ENCODE measurements around the gene SCMH1. TPM values are rescaled to one million over a fixed set of nuclear protein-coding genes. Genes with fewer than 3 reads are reported as not detected.

The SCMH1 gene
- total RNA-seq, 1 experiment from 2014 or later, result 16.5 TPM

DNA sequence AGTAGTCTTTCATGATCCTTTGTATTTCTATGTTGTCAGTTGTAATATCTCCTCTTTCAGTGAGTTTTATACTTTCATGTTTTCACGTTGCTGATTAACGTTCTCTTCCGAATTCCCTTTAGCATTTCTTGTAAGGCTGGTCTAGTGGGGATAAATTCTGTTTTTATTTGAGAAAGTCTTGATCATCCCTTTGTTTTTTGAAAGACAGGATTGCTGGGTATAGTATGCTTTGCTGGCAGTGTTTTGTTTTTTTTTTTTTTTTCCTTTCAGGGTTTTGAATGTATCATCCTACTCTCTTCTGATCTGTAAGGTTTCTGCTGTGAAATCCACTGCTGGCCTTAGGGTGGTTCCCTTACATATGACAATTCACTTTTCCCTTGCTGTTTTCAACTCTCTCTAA, 74.4 kb downstream of the SCMH1 start:
- no peaks in the 10 kb centered on the region for H3K4me1 ChIP-seq (ENCODE audit: insufficient read depth, low read length)
- no peaks in the 10 kb centered on the region for H3K4me1 Mint-ChIP-seq

More for the DNA sequence above, 74.4 kb downstream of the SCMH1 start:
- no peak overlapping the region for H3K4me3 Mint-ChIP-seq
- no peak overlapping the region for H2BK5ac ChIP-seq (ENCODE audit: insufficient read length, low read length)
- H3K9ac ChIP-seq (ENCODE audit: extremely low read depth, insufficient read length, low read length), result no peak overlapping the region
- H4K5ac ChIP-seq (ENCODE audit: insufficient read length, low read depth, low read length), result no peak overlapping the region
- no peak overlapping the region for H3K4ac ChIP-seq (ENCODE audit: low read depth, low read length)
- H2BK15ac ChIP-seq (ENCODE audit: low read depth, low read length), result no peak overlapping the region
- H3K27ac Mint-ChIP-seq, result no peak overlapping the region
- no peak for DNase-seq
- H2BK120ac ChIP-seq (ENCODE audit: low read depth, low read length, poor library complexity, severe bottlenecking), result no peak overlapping the region
- H3K56ac ChIP-seq (ENCODE audit: insufficient read length, low read depth, low read length), result no peak overlapping the region
- H3K14ac ChIP-seq (ENCODE audit: insufficient read depth, low read length), result no peak overlapping the region
- no peaks in the 10 kb centered on the region for H3K79me1 ChIP-seq (ENCODE audit: insufficient read depth, low read depth, low read length, poor library complexity, severe bottlenecking)
- H3K27ac ChIP-seq (ENCODE audit: insufficient read length, low read depth, low read length), result no peak overlapping the region
- no peak overlapping the region for H3K4me2 ChIP-seq (ENCODE audit: insufficient read depth, insufficient read length, low read length)
- H2AFZ ChIP-seq (ENCODE audit: low read length), result no peak overlapping the region
- H3K36me3 Mint-ChIP-seq (ENCODE audit: insufficient read depth in 1 of 3, low read depth in 3 of 3), result peaks cover 14 to 24% (median 20%) of the 10 kb centered on the region in 3 experiments
- H3K9me3 Mint-ChIP-seq, result peaks cover 20 to 30% of the 10 kb centered on the region in 2 experiments
- WGBS (ENCODE audit: extremely low coverage, insufficient read length, low lambda C conversion rate), result no CpG with 5 or more reads among the region's 3 CpGs
- H2BK20ac ChIP-seq (ENCODE audit: low read depth, low read length, poor library complexity, severe bottlenecking), result no peak overlapping the region
- H4K8ac ChIP-seq (replicated peaks; ENCODE audit: insufficient read length, low read depth, low read length), result no peak overlapping the region
- no peak overlapping the region for H3T11ph ChIP-seq (ENCODE audit: low read length)
- no peaks in the 10 kb centered on the region for H3K27me3 Mint-ChIP-seq (ENCODE audit: low read depth)
- H2AK5ac ChIP-seq (ENCODE audit: insufficient read length, low read length), result no peak overlapping the region
- H3K9me3 ChIP-seq (ENCODE audit: control insufficient read depth, low read depth, low read length), result peaks cover 9% of the 10 kb centered on the region
- H4K20me1 ChIP-seq (ENCODE audit: control insufficient read depth, insufficient read depth, insufficient read length), result no peaks in the 10 kb centered on the region
- no peak overlapping the region for H3K18ac ChIP-seq (ENCODE audit: insufficient read length, low read depth, low read length)
- H3K27me3 ChIP-seq (ENCODE audit: insufficient read depth, low read length), result no peaks in the 10 kb centered on the region
- H2BK12ac ChIP-seq (ENCODE audit: insufficient read length, low read depth, low read length), result no peak overlapping the region
- TF ChIP-seq, protein P1, sequence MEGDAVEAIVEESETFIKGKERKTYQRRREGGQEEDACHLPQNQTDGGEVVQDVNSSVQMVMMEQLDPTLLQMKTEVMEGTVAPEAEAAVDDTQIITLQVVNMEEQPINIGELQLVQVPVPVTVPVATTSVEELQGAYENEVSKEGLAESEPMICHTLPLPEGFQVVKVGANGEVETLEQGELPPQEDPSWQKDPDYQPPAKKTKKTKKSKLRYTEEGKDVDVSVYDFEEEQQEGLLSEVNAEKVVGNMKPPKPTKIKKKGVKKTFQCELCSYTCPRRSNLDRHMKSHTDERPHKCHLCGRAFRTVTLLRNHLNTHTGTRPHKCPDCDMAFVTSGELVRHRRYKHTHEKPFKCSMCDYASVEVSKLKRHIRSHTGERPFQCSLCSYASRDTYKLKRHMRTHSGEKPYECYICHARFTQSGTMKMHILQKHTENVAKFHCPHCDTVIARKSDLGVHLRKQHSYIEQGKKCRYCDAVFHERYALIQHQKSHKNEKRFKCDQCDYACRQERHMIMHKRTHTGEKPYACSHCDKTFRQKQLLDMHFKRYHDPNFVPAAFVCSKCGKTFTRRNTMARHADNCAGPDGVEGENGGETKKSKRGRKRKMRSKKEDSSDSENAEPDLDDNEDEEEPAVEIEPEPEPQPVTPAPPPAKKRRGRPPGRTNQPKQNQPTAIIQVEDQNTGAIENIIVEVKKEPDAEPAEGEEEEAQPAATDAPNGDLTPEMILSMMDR (conservative IDR thresholded peaks at IDR 0.05), result no peak
- H3K79me2 ChIP-seq (ENCODE audit: insufficient read depth, low read length), result no peaks in the 10 kb centered on the region
- no peaks in the 10 kb centered on the region for H3K23me2 ChIP-seq (ENCODE audit: insufficient read length, low read depth, low read length, poor library complexity, severe bottlenecking)
- no peak overlapping the region for H3K23ac ChIP-seq (ENCODE audit: insufficient read length, low read depth, low read length)
- no peak overlapping the region for H4K91ac ChIP-seq (ENCODE audit: insufficient read length, low read depth, low read length)

Measured in H9 (cell line).